Right atrium auricular region (tissue), 2 donors: Measurements from ENCODE around the gene SEC61A2. TPM values are rescaled to one million over a fixed set of nuclear protein-coding genes. Genes with fewer than 3 reads are reported as not detected.
A peak's percentile ranks its signal among the peaks of the same experiment; 100 is the strongest.

ENCODE experiments used
- DNase-seq: peaks from one replicate; pipeline ENCODE4 v3.0.0-alpha.2; 2019; ENCODE audit warnings: low spot score
- H3K27ac ChIP-seq, 2 donors: fragments of 200-600 bp; sonication (generic); 1 replicate in 1 of 2; 2 replicates in 1 of 2; pipeline ENCODE4 v1.5.1; 2016 to 2019
- H3K27me3 ChIP-seq, 2 donors: fragments of 200-600 bp; sonication (generic); one replicate each; pipeline versions ENCODE4 v1.5.1 to v1.6.0; 2017 to 2019
- H3K36me3 ChIP-seq: fragments of 200-600 bp; sonication (generic); one replicate; pipeline ENCODE4 v1.5.1; 2016
- H3K4me1 ChIP-seq, 2 donors: fragments of 200-600 bp; sonication (generic); one replicate each; pipeline versions ENCODE4 v1.5.1 to v1.6.0; 2017 to 2019
- H3K4me3 ChIP-seq, 2 donors: fragments of 200-600 bp; sonication (generic); 1 replicate in 1 of 2; 2 replicates in 1 of 2; pipeline ENCODE4 v1.5.1; 2017 to 2019; ENCODE audit warnings: mild to moderate bottlenecking in 1 of 2, moderate library complexity in 1 of 2
- H3K9me3 ChIP-seq, 2 donors: fragments of 200-600 bp; sonication (generic); one replicate each; pipeline ENCODE4 v1.5.1; 2019
- total RNA-seq, 2 donors: library from RNA; depleted of rRNA; stranded (reverse); fragments of >200 nt; gene quantifications; one replicate each; pipeline ENCODE4 v1.1.0, GENCODE V29; 2016
- TF ChIP-seq, protein P1 (sequence below), 2 donors: fragments of 200-600 bp; sonication (generic); IDR thresholded peaks; one replicate each; pipeline ENCODE4 v1.5.1; 2019; ENCODE audit warnings: antibody characterized with exemption in 2 of 2

SEC61A2 gene
- total RNA-seq, 2 donors from 2014 or later, result 12.2 to 12.4 TPM

DNA sequence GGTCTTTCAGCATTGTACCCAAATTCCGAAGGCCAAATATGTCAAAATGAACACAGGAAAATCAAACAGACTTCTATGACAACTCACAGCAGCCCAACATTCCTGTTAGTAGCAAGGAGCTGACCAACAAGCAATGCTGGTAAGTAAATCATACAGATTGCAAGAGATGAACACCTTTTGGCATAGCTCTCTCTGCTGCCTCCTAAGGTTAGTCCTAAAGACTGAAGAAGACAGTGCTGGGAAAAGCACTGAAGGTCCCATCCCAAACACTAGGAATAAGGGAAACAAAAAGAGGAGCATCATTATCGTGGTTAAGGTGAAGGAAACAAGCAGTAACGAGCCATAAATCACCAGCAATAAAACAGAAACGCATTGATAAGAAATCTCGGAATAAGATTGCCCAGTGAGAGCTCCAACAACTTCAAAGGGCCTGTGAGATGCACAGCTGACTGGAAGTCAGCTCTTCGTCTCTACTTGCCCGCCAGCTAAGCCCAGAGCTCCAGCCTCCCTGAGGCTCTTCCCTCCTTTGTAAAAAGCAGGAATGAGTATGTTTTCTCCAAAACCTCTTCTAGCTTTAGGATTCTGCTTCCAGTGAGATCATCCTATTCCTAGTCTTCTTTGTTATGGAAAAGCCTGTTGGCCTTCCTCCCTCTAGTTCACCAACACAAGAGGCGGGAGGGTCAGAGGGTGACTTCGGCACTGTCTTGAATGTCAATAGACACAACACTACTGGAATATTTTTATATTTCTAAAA lies 50.9 kb downstream of the SEC61A2 start:
- TF ChIP-seq, protein P1, sequence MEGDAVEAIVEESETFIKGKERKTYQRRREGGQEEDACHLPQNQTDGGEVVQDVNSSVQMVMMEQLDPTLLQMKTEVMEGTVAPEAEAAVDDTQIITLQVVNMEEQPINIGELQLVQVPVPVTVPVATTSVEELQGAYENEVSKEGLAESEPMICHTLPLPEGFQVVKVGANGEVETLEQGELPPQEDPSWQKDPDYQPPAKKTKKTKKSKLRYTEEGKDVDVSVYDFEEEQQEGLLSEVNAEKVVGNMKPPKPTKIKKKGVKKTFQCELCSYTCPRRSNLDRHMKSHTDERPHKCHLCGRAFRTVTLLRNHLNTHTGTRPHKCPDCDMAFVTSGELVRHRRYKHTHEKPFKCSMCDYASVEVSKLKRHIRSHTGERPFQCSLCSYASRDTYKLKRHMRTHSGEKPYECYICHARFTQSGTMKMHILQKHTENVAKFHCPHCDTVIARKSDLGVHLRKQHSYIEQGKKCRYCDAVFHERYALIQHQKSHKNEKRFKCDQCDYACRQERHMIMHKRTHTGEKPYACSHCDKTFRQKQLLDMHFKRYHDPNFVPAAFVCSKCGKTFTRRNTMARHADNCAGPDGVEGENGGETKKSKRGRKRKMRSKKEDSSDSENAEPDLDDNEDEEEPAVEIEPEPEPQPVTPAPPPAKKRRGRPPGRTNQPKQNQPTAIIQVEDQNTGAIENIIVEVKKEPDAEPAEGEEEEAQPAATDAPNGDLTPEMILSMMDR (IDR thresholded peaks at IDR 0.05), result no peak
- peaks cover 52% of the 10 kb centered on the region for H3K36me3 ChIP-seq
- DNase-seq, result no peak

DNA sequence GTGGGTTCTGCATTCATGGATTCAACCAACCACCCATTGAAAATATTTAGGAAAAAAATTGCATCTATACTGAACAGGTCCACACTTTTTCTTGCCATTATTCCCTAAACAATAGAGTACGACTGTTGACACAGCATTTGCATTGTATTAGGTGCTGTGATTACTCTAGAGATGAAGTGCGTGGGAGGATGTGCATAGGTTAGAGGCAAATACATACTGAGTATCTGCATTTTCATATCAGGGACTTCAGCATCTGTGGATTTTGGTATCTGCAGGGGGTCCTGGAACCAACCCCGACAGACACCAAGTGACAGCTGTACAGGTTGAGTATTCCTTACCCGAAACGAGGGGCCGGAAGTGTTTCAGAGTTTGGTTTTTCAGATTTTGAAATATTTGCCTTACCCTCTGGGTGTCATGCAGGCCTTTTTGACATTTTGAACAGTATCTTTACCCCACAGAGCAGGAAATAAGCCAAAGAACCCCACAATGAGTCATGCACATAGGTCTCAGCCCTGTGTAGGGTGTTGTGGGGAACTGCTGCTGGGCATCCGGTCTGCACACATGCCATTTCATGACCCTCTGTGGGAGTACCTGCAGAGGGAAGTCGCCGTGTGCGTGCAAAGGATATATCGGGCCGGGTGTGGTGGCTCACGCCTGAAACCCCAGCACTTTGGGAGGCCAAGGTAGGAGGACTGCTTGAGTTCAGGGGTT lies 51.7 kb downstream of the SEC61A2 start:
- DNase-seq, result no peak
- TF ChIP-seq, protein P1 (IDR thresholded peaks at IDR 0.05), result no peak
- Histone ChIP-seq H3K27ac (no peak overlapping the region), H3K36me3 (peaks cover 52% of the 10 kb centered on the region), H3K4me3 (no peak overlapping the region), H3K27me3 (no peaks in the 10 kb centered on the region), H3K4me1 (no peaks in the 10 kb centered on the region), H3K9me3 (no peaks in the 10 kb centered on the region)

More for the DNA sequence above, 50.9 kb downstream of the SEC61A2 start:
- H3K4me3 ChIP-seq, result no peak overlapping the region
- H3K4me1 ChIP-seq, result no peaks in the 10 kb centered on the region
- H3K27ac ChIP-seq, result no peak overlapping the region
- H3K9me3 ChIP-seq, result no peaks in the 10 kb centered on the region
- H3K27me3 ChIP-seq, result no peaks in the 10 kb centered on the region

- no peaks in the 10 kb centered on the region for H3K27me3 ChIP-seq
- TF ChIP-seq, protein P1 (IDR thresholded peaks at IDR 0.05), result no peak
- peaks cover 30% of the 10 kb centered on the region for H3K36me3 ChIP-seq
These were observed 54.7 kb downstream of the SEC61A2 start for GRCh38 chr10:12184165-12184564.

DNA sequence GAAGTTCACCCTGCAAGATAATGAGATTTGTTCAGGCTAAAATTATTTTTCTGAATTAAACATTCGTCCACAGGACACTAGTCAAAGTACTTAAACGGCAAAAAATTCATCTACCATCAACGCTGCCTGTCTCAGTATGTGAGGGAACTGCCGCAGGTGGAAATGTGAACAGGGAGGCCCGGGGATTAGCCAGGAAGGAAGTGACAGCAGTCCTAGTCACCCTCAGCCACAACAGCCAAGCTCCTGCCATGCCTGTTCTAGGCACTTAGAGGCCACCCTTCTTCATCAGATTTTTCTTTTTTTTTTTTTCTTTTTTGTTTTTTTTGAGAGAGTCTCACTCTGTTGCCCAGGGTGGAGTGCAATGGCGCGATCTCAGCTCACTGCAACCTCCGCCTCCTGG lies 56.8 kb downstream of the SEC61A2 start:
- peaks cover 23% of the 10 kb centered on the region for H3K36me3 ChIP-seq
- H3K27me3 ChIP-seq, result no peaks in the 10 kb centered on the region
- no peak overlapping the region for H3K27ac ChIP-seq
- H3K9me3 ChIP-seq, result no peaks in the 10 kb centered on the region
- H3K4me1 ChIP-seq, result no peaks in the 10 kb centered on the region
- TF ChIP-seq, protein P1 (IDR thresholded peaks at IDR 0.05), result no peak
- DNase-seq, result no peak
- H3K4me3 ChIP-seq, result no peak overlapping the region

More at GRCh38 chr10:12184165-12184564, 54.7 kb downstream of the SEC61A2 start:
- no peak overlapping the region for H3K4me3 ChIP-seq
- H3K9me3 ChIP-seq, result no peaks in the 10 kb centered on the region
- no peaks in the 10 kb centered on the region for H3K4me1 ChIP-seq
- no peak overlapping the region for H3K27ac ChIP-seq
- DNase-seq, result peak; percentile 11

DNA sequence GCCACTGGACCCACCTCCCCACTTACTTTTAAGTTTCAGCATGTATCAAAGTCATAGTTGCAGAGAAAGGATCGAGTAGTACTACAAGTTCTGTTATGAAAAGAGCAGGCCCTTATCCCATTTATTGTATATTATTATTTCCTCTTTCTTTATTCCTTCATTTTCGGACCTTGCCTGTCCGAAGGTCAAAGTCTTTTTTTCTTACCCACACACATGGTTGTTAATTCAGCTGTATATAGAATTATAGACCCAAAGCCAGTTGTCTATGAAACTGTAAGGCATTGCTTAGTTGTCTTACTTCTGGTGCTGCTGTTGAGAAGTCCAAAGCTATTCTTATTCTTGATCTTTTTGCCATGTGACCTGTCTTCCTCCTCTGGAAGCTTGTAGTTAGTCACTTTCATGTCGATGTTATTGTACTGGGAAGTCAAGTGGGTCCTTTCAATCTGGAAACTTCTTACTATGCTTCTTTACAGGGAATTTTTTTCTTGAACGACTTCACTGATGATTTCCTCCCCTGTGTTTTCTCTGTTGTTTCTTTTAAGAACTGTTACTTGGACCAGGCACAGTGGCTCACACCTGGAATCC lies 57.9 kb downstream of the SEC61A2 start:
- TF ChIP-seq, protein P1 (IDR thresholded peaks at IDR 0.05), result no peak
- H3K27ac ChIP-seq, result no peak overlapping the region
- peaks cover 23% of the 10 kb centered on the region for H3K36me3 ChIP-seq
- no peaks in the 10 kb centered on the region for H3K27me3 ChIP-seq
- no peak overlapping the region for H3K4me3 ChIP-seq
- no peaks in the 10 kb centered on the region for H3K4me1 ChIP-seq
- H3K9me3 ChIP-seq, result no peaks in the 10 kb centered on the region
- no peak for DNase-seq
